SK-N-SH (cell line): ENCODE results near the gene CDK4. TPM values are rescaled to one million over a fixed set of nuclear protein-coding genes. Genes with fewer than 3 reads are reported as not detected.

Experiments
- CTCF ChIA-PET: fragments of 300-600, 350-600 bp; formaldehyde crosslinking; extraction: SDS; loops from one replicate; lab custom pipeline; 2021; lab: Yijun Ruan, JAX
- POLR2A ChIA-PET: fragments of 350-600 bp; sonication (Branson Sonifier 250); formaldehyde crosslinking; extraction: SDS; loops from one replicate; lab custom pipeline; 2020; ENCODE audit warnings: antibody characterized with exemption, inconsistent platforms; lab: Yijun Ruan, JAX
- DNase-seq: peaks from one replicate; pipeline ENCODE4 v3.0.0; 2012
- H2AFZ ChIP-seq: fragments of 200-600 bp; sonication (generic); 2 replicates; pipeline ENCODE4 v1.8.1; 2016; ENCODE audit warnings: antibody characterized with exemption, mild to moderate bottlenecking, low read depth
- H3F3A ChIP-seq: fragments of 200-600 bp; sonication (generic); replicated peaks from 2 replicates; pipeline ENCODE3; 2016; ENCODE audit warnings: antibody characterized with exemption, mild to moderate bottlenecking; ENCODE audit not compliant: insufficient read depth
- H3K27ac ChIP-seq, 2 experiments: fragments of 200-500 bp in 1 of 2; fragments of 200-600 bp in 1 of 2; sonication (Bioruptor generic) in 1 of 2; sonication (generic), shearing (Covaris generic) in 1 of 2; 2 replicates each; pipeline versions ENCODE4 v1.5.1 to v1.6.1; 2014 to 2016; ENCODE audit warnings: low read depth in 2 of 2, inconsistent platforms in 1 of 2, low read length in 1 of 2, mild to moderate bottlenecking in 1 of 2, mixed read lengths in 1 of 2
- H3K27me3 ChIP-seq: fragments of 200-600 bp; sonication (generic), shearing (Covaris generic); 2 replicates; pipeline ENCODE4 v1.6.1; 2016; ENCODE audit warnings: mixed run types; ENCODE audit not compliant: insufficient read depth
- H3K36me3 ChIP-seq, 2 experiments: fragments of 200-500 bp in 1 of 2; fragments of 200-600 bp in 1 of 2; sonication (Bioruptor generic) in 1 of 2; sonication (generic) in 1 of 2; replicated peaks in 1 of 2; 2 replicates each; pipeline versions ENCODE3 to v1.5.1; 2014 to 2016; ENCODE audit warnings: low read length in 1 of 2, mild to moderate bottlenecking in 1 of 2; ENCODE audit not compliant: insufficient read depth in 2 of 2, control insufficient read depth in 1 of 2
- H3K4me1 ChIP-seq, 2 experiments: fragments of 200-500 bp in 1 of 2; fragments of 200-600 bp in 1 of 2; sonication (Bioruptor generic) in 1 of 2; sonication (generic), shearing (Covaris generic) in 1 of 2; 2 replicates each; pipeline versions ENCODE4 v1.5.1 to v1.6.1; 2014 to 2016; ENCODE audit warnings: low read depth in 1 of 2, low read length in 1 of 2, mixed run types in 1 of 2; ENCODE audit not compliant: insufficient read depth in 2 of 2, control insufficient read depth in 1 of 2
- H3K4me2 ChIP-seq: fragments of 200-600 bp; sonication (generic), shearing (Covaris generic); 2 replicates; pipeline ENCODE4 v1.6.1; 2017; ENCODE audit warnings: mixed run types
- H3K4me3 ChIP-seq, 2 experiments: fragments of 200-500 bp in 1 of 2; fragments of 200-600 bp in 1 of 2; sonication (Bioruptor generic) in 1 of 2; sonication (generic), shearing (Covaris generic) in 1 of 2; 2 replicates each; pipeline versions ENCODE4 v1.5.1 to v1.8.1; 2014 to 2016; ENCODE audit warnings: low read depth in 2 of 2, inconsistent platforms in 1 of 2, low read length in 1 of 2, mild to moderate bottlenecking in 1 of 2, mixed read lengths in 1 of 2, moderate library complexity in 1 of 2
- H3K79me2 ChIP-seq: fragments of 200-600 bp; sonication (generic); 2 replicates; pipeline ENCODE4 v1.8.1; 2017; ENCODE audit warnings: mild to moderate bottlenecking; ENCODE audit not compliant: insufficient read depth
- H3K9ac ChIP-seq: fragments of 200-600 bp; sonication (generic); 2 replicates; pipeline ENCODE4 v1.6.1; 2017; ENCODE audit warnings: mixed run types
- H3K9me2 ChIP-seq: fragments of 200-600 bp; sonication (generic); 2 replicates; pipeline ENCODE4 v1.6.1; 2017; ENCODE audit warnings: mixed run types
- H3K9me3 ChIP-seq: fragments of 200-600 bp; sonication (generic); 2 replicates; pipeline ENCODE4 v1.6.1; 2017; ENCODE audit warnings: mixed run types, mild to moderate bottlenecking, moderate library complexity
- H4K20me1 ChIP-seq: fragments of 200-600 bp; sonication (generic); 2 replicates; pipeline ENCODE4 v1.6.1; 2017; ENCODE audit warnings: mild to moderate bottlenecking, mixed run types; ENCODE audit not compliant: insufficient read depth
- CHD2 ChIP-seq: fragments of 150-350 bp; IDR thresholded peaks from 2 replicates; pipeline ENCODE4 v1.6.1; 2018; ENCODE audit warnings: low read length; ENCODE audit not compliant: partially characterized antibody
- ELF1 ChIP-seq: IDR thresholded peaks from 2 replicates; pipeline ENCODE4 v1.4.0; 2012
- EZH2phosphoT487 ChIP-seq: fragments of 200-600 bp; sonication (generic); IDR thresholded peaks from 2 replicates; pipeline ENCODE4 v1.6.1; 2017; ENCODE audit warnings: low read depth, mixed run types, mild to moderate bottlenecking, antibody characterized with exemption, moderate library complexity, borderline replicate concordance
- FOSL2 ChIP-seq: IDR thresholded peaks from 2 replicates; pipeline ENCODE4 v1.4.0; 2012; ENCODE audit warnings: low read depth, mild to moderate bottlenecking, moderate library complexity, borderline replicate concordance
- FOXJ3 ChIP-seq: sonication (generic); formaldehyde crosslinking; IDR thresholded peaks from 2 replicates; pipeline ENCODE4 v1.5.1; 2020; ENCODE audit warnings: mild to moderate bottlenecking, missing genetic modification reagents
- FOXM1 ChIP-seq: IDR thresholded peaks from 2 replicates; pipeline ENCODE4 v1.4.0; 2012; ENCODE audit warnings: low read depth, mild to moderate bottlenecking
- GATA2 ChIP-seq: sonication (generic); formaldehyde crosslinking; IDR thresholded peaks from 2 replicates; pipeline ENCODE4 v1.5.0; 2020; ENCODE audit warnings: mild to moderate bottlenecking, missing genetic modification reagents
- JUND ChIP-seq: IDR thresholded peaks from 2 replicates; pipeline ENCODE4 v1.4.0; 2012
- MEF2A ChIP-seq: IDR thresholded peaks from 2 replicates; pipeline ENCODE4 v1.4.0; 2012; ENCODE audit warnings: low read depth, borderline replicate concordance
- NFIC ChIP-seq: IDR thresholded peaks from 2 replicates; pipeline ENCODE4 v1.4.0; 2012; ENCODE audit warnings: borderline replicate concordance
- POLR2AphosphoS5 ChIP-seq: IDR thresholded peaks from 2 replicates; pipeline ENCODE4 v1.6.1; 2012; ENCODE audit warnings: low read depth, low read length
- RCOR1 ChIP-seq: fragments of 150-350 bp; IDR thresholded peaks from 2 replicates; pipeline ENCODE4 v1.6.1; 2017; ENCODE audit warnings: antibody characterized with exemption, low read length
- REST ChIP-seq: IDR thresholded peaks from 2 replicates; pipeline ENCODE4 v1.6.1; 2012; ENCODE audit warnings: mild to moderate bottlenecking, low read depth, low read length, moderate library complexity
- SIN3A ChIP-seq: IDR thresholded peaks from 2 replicates; pipeline ENCODE4 v1.6.1; 2012; ENCODE audit warnings: low read depth, mild to moderate bottlenecking, low read length, moderate library complexity, borderline replicate concordance
- SMC3 ChIP-seq: IDR thresholded peaks from 2 replicates; pipeline ENCODE4 v1.6.1; 2012; ENCODE audit warnings: low read depth, low read length, improper control_type of control experiment
- WGBS: methylation state at CpG from one replicate; pipeline ENCODE4 v1.1.6; 2017; ENCODE audit warnings: low lambda C conversion rate; 5-methylcytosine and 5-hydroxymethylcytosine counted together
- polyA plus RNA-seq, 3 experiments: library from polyadenylated mRNA; depleted of rRNA; stranded (reverse); fragments of >200 nt; gene quantifications; 2 replicates each; pipeline ENCODE4 v1.2.3, GENCODE V29; 2012
- TF ChIP-seq, protein P1 (sequence below): IDR thresholded peaks from 2 replicates; pipeline ENCODE4 v1.4.0; 2012; ENCODE audit warnings: low read depth, borderline replicate concordance
- TF ChIP-seq, protein P2 (sequence below): fragments of 150-350 bp; IDR thresholded peaks from 2 replicates; pipeline ENCODE4 v1.6.1; 2016; ENCODE audit warnings: mild to moderate bottlenecking, low read depth, low read length
- TF ChIP-seq, protein P3 (sequence below): IDR thresholded peaks from 2 replicates; pipeline ENCODE4; 2012

Gene CDK4
- polyA plus RNA-seq, 1 of the 3 experiments (the other 2 are of a cell fraction), result 324 TPM

- Histone ChIP-seq H3K4me1 (peaks cover 8 to 36% of the 10 kb centered on the region in 2 experiments), H3K27me3 (no peaks in the 10 kb centered on the region), H3F3A (peaks cover 43% of the 10 kb centered on the region), H3K27ac (peak overlapping the region; percentile 85 to 89), H3K9me3 (no peaks in the 10 kb centered on the region), H3K4me3 (peak overlapping the region; percentile 85 to 88), H2AFZ (no peak overlapping the region), H3K36me3 (peaks cover 30 to 49% of the 10 kb centered on the region in 2 experiments), H3K79me2 (peaks cover 38% of the 10 kb centered on the region), H3K9me2 (no peaks in the 10 kb centered on the region), H3K9ac (peak overlapping the region; percentile 96), H3K4me2 (peak overlapping the region; percentile 92), H4K20me1 (no peaks in the 10 kb centered on the region)
- no peak for TF ChIP-seq REST
- no peak for TF ChIP-seq SMC3
- no peak for TF ChIP-seq CHD2
- TF ChIP-seq, protein P1, sequence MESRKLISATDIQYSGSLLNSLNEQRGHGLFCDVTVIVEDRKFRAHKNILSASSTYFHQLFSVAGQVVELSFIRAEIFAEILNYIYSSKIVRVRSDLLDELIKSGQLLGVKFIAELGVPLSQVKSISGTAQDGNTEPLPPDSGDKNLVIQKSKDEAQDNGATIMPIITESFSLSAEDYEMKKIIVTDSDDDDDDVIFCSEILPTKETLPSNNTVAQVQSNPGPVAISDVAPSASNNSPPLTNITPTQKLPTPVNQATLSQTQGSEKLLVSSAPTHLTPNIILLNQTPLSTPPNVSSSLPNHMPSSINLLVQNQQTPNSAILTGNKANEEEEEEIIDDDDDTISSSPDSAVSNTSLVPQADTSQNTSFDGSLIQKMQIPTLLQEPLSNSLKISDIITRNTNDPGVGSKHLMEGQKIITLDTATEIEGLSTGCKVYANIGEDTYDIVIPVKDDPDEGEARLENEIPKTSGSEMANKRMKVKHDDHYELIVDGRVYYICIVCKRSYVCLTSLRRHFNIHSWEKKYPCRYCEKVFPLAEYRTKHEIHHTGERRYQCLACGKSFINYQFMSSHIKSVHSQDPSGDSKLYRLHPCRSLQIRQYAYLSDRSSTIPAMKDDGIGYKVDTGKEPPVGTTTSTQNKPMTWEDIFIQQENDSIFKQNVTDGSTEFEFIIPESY, result no peak
- TF ChIP-seq POLR2AphosphoS5, result peak; percentile 18; the same call in 1 of the 2 replicates
- TF ChIP-seq JUND, result no peak
- TF ChIP-seq EZH2phosphoT487, result no peak
- CTCF ChIA-PET, result interaction anchor here (0.9 to 2.0 kb wide), 3 partner anchors 9 to 168 kb away, joined by 3 to 13 read pairs (median 4); partner anchors contain the start of gene AGAP2
- no peak for DNase-seq
- 66% methylated on average over 14 of the region's 15 CpGs for WGBS
- POLR2A ChIA-PET, result no interaction called here
Observed at GRCh38 chr12:57750561-57751431, 1.3 kb downstream of the CDK4 start.

- TF ChIP-seq GATA2 (no peak), EZH2phosphoT487 (no peak), FOXJ3 (CRISPR knock-in tag) (no peak), FOSL2 (no peak), ELF1 (no peak), NFIC (no peak), MEF2A (no peak), FOXM1 (no peak), SIN3A (no peak), RCOR1 (no peak)
- TF ChIP-seq, protein P2, sequence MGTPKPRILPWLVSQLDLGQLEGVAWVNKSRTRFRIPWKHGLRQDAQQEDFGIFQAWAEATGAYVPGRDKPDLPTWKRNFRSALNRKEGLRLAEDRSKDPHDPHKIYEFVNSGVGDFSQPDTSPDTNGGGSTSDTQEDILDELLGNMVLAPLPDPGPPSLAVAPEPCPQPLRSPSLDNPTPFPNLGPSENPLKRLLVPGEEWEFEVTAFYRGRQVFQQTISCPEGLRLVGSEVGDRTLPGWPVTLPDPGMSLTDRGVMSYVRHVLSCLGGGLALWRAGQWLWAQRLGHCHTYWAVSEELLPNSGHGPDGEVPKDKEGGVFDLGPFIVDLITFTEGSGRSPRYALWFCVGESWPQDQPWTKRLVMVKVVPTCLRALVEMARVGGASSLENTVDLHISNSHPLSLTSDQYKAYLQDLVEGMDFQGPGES, result no peak
- TF ChIP-seq, protein P3, sequence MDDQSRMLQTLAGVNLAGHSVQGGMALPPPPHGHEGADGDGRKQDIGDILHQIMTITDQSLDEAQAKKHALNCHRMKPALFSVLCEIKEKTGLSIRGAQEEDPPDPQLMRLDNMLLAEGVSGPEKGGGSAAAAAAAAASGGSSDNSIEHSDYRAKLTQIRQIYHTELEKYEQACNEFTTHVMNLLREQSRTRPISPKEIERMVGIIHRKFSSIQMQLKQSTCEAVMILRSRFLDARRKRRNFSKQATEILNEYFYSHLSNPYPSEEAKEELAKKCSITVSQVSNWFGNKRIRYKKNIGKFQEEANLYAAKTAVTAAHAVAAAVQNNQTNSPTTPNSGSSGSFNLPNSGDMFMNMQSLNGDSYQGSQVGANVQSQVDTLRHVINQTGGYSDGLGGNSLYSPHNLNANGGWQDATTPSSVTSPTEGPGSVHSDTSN, result no peak
- Histone ChIP-seq H3K4me1 (peaks cover 8 to 36% of the 10 kb centered on the region in 2 experiments), H3K4me2 (no peak overlapping the region), H3K27ac (no peak overlapping the region), H3K4me3 (no peak overlapping the region), H3F3A (peaks cover 42% of the 10 kb centered on the region), H4K20me1 (no peaks in the 10 kb centered on the region), H3K36me3 (peaks cover 30 to 49% of the 10 kb centered on the region in 2 experiments), H3K79me2 (peaks cover 38% of the 10 kb centered on the region), H3K9me3 (no peaks in the 10 kb centered on the region), H3K27me3 (no peaks in the 10 kb centered on the region), H3K9me2 (no peaks in the 10 kb centered on the region), H3K9ac (no peak overlapping the region), H2AFZ (no peak overlapping the region)
- POLR2A ChIA-PET, result no interaction called here
- CTCF ChIA-PET, result interaction anchor here (1.1 to 2.0 kb wide), 4 partner anchors 9 to 23 kb away, joined by 4 to 7 read pairs (median 4); no protein-coding TSS in a partner anchor
- no peak for DNase-seq
- 88% methylated on average over 5 of the region's 5 CpGs for WGBS
Observed at GRCh38 chr12:57749061-57749460, 3.0 kb downstream of the CDK4 start.
